Stimulated activated CD4-positive, alpha-beta T cell treated with anti-CD3 and anti-CD28 coated beads, Interleukin-12 subunit alpha, Interleukin-12 subunit beta, amount 100 ng/mL, for 4 hours (primary cell): Measurements from ENCODE around the gene VEGFB.

Experiments used
- DNase-seq: peaks from one replicate; pipeline ENCODE4 v3.0.0-alpha.2; 2020

The VEGFB gene

DNA sequence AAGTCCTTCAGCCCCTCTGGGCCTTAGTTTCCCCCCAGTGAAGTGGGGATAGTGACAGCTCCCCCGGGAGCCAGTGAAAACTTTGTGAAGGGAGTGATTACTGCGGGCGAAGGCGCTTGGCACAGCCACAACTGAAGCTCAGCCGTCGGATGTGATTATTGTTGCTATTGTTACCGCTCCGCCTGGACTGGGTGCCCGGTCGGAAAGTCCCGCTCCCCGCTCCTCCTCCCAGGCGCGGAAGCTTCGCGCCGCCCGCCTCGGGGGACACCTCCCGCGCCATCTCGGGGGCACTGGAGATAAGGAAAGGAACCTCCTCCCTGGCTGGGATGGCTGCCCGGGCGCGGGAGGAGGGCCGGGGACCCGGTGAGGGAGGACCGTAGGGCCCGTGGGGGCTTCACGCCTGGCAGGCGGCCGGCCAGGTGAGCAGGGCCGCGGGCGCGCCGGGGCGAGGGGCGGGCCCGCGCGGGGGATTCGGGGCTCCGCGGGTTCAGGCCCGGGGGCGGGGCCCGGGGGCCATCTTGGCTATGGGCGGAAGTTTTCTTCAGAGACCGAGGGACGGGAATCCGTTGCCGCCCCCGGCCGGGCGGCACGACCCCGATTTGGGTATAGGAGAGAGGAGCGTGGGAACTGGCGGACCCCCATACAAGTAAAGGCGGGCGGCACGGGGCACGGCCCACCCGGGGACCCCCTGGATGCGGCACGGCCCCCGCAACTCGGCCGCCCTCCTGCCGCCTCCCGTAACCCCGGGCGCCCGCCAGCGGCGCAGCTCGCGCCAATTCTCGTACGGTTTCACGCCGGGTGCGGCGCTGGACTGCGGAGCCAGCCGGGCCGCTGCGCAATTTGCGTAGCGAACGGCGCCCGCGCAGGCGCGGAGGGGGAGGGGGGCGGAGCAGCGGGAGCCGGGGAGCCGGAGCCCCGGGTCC is 50.8 kb downstream of the VEGFB start, which contains the start of gene GPR137:
GPR137 (plus strand) TSS at position 887 of the 923 bp plus-strand sequence. CDS start 677 bp downstream, outside the sequence.
- peak; percentile 89 for DNase-seq

DNA sequence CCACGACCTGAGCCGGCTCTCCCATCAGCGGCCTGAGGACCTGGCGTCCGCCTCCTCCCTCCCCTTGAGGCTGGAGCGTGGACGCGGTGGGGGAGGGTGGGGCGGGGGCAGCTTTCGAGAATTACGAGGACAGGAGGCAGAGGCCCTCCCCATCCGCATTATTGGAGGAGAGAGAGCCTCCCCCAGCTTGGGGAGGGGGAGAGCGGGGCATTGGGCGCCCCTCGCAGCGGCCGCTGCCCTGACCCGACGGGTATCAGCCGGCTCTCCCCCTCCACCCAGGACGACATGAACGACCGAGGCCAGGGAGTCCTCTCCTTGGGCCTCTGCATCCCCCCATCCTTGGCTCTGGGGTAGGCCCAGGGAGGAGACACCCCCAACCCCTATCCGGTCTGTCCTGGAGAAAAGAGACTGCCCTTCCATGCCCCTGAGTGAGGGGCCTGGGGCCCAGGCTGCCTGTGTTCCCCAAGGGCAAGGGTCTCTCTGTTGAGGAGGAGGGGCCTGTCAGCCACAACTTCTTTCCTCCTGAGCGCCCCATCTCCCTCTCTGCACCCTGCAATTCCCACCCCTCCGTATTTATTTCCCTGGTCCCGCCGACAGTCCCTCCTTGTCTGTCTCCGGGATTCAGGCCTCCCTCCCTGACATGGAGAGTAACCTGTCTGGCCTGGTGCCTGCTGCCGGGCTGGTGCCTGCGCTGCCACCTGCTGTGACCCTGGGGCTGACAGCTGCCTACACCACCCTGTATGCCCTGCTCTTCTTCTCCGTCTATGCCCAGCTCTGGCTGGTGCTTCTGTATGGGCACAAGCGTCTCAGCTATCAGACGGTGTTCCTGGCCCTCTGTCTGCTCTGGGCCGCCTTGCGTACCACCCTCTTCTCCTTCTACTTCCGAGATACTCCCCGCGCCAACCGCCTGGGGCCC is 51.8 kb downstream of the VEGFB start:
- no peak for DNase-seq

DNA sequence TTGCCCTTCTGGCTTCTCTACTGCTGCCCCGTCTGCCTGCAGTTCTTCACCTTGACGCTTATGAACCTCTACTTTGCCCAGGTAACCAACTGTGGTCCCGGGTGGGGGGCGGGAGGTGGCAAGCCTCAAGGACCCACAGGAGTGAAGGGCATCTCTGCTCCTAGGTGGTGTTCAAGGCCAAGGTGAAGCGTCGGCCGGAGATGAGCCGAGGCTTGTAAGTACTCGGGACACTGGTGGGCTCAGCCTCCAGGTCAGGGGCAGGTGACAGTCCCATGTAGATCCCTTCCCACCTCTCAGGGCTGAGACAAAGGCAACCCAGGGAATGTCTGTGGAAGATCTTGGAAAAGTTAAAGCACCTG is 52.4 kb downstream of the VEGFB start:
- no peak for DNase-seq

DNA sequence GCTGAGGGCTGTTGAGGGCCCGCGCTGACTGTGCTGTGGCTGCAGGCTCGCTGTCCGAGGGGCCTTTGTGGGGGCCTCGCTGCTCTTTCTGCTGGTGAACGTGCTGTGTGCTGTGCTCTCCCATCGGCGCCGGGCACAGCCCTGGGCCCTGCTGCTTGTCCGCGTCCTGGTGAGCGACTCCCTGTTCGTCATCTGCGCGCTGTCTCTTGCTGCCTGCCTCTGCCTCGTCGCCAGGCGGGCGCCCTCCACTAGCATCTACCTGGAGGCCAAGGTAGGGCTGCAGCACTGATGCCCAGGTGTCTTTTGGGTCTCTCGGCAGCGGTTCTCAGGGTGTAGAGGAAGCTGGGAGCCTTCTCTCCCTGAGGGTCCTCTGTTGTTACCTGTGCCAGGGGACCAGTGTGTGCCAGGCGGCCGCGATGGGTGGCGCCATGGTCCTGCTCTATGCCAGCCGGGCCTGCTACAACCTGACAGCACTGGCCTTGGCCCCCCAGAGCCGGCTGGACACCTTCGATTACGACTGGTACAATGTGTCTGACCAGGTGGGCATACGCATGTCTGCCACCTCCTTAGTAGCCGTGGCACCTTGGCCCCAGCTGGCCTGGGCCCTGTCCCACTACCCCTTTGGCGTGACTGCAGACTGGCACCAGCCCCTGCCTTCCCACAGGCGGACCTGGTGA is 53.4 kb downstream of the VEGFB start:
- DNase-seq = no peak

DNA sequence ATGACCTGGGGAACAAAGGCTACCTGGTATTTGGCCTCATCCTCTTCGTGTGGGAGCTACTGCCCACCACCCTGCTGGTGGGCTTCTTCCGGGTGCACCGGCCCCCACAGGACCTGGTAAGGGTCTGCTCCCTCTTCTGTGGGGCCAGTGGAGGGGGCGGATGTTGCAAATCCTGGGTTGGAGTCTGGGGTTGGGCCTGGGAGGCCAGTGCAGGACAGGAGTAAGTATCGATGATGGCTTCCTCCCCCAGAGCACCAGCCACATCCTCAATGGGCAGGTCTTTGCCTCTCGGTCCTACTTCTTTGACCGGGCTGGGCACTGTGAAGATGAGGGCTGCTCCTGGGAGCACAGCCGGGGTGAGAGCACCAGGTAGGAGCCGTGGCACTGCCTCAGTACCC is 54.0 kb downstream of the VEGFB start:
- no peak for DNase-seq
